Stimulated activated CD8-positive, alpha-beta memory T cell treated with anti-CD3 and anti-CD28 coated beads, Interleukin-4, amount 100 ng/mL, for 48 hours (primary cell): ENCODE results near the gene CAPN7.

Source experiments
- DNase-seq: peaks from one replicate; pipeline ENCODE4 v3.0.0-alpha.2; 2020

Gene CAPN7

GRCh38 chr3:15255215-15255614 lies 49.2 kb downstream of the CAPN7 start:
- DNase-seq = no peak

GRCh38 chr3:15256861-15257341 lies 50.9 kb downstream of the CAPN7 start:
- DNase-seq = no peak

DNA sequence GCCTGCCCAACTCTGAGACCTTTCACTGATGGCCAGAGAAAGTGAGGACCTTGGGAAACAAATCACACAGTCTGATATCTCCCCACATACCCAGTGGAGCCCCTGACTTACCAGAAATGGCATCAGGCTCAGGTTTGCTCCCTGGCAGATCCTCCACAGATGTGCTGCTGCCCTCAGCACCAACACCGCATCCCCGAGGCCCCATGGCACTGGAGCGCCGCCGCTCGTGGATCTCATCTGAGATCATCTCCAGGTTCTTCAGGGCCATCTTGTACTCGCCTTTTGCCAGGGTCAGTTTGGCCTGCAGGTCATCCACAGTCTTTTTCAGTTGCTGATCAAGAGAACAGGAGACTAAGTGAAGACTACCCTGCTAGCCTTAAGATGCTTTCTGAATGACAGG lies 52.7 kb downstream of the CAPN7 start:
- no peak for DNase-seq

GRCh38 chr3:15260531-15260930 lies 54.5 kb downstream of the CAPN7 start:
- no peak for DNase-seq

DNA sequence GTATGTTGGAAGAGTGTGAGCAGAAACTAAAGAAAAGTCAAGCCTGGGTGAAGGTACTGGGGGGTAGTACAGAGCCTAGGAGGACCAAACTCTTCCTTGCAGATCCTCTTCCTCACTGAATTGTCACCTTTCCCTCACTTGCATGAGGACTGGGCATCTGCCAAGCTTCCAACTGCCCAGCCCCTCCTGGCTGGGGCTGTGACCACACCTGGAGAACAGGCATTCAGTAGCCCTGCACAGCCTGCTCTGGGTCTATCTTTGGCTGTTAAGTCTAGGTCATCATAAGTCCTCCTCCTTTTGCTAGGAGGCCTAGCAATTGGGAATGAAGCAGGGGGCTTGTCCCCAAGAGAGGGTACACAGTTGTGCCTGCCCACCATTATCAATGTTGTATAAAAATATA lies 55.2 kb downstream of the CAPN7 start:
- no peak for DNase-seq

DNA sequence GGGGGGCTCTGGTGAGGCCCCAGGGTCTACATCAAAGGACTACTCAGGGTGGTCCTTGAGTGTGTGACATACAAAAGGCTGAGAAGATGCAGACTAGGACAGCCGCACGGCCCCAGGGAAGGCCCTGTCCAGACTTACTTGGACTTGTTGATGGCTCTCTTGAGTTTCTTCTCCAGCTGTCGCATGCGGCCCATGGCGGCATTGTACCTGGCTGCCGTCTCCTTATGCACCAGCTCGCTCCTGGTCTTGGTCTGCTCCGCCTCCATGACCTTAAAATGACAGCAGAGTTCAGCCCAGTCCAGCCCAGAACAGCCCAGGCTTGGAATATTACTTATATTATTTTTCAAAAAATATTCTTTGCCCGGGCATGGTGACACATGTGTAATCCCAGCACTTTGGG lies 56.0 kb downstream of the CAPN7 start:
- DNase-seq = no peak

- no peak for DNase-seq
These were observed 57.1 kb downstream of the CAPN7 start for GRCh38 chr3:15263120-15263519.

DNA sequence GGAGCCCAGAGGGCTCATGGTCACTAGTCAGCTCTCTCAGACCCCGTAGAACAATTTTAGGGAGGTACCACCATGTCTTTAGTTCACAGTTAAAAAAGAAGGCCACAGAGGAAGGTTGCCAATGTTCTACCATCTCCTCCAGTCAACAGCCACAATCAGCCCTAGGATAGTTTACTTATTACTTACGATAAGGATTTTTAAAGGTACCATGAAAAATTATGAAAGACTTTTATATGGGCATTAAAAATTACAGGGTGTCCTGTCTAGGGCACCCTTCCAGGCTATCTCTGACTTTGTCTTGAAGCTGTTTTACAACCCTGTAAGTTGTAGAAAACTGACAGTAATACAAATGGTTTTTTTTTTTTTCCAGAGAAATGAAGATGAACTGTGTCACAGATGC lies 57.9 kb downstream of the CAPN7 start:
- DNase-seq = no peak

DNA sequence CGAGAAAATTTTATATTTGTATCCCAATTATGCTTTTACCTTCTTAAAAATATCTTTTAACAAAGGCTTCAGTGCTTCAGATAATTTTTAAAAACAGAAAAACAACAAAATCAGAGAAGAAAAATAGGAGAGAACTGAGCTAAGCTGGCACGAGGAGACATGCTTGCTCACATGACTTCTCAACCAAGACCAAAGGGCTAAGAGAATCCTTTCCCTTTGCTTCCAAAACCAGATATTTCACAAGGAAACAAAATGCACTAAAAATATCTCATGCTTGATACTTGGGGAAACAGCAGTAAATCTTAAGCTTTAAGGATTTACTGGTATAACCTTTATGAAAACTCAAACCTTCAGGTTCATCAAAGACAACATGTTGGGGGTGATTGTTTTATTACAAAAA lies 58.4 kb downstream of the CAPN7 start:
- no peak for DNase-seq

DNA sequence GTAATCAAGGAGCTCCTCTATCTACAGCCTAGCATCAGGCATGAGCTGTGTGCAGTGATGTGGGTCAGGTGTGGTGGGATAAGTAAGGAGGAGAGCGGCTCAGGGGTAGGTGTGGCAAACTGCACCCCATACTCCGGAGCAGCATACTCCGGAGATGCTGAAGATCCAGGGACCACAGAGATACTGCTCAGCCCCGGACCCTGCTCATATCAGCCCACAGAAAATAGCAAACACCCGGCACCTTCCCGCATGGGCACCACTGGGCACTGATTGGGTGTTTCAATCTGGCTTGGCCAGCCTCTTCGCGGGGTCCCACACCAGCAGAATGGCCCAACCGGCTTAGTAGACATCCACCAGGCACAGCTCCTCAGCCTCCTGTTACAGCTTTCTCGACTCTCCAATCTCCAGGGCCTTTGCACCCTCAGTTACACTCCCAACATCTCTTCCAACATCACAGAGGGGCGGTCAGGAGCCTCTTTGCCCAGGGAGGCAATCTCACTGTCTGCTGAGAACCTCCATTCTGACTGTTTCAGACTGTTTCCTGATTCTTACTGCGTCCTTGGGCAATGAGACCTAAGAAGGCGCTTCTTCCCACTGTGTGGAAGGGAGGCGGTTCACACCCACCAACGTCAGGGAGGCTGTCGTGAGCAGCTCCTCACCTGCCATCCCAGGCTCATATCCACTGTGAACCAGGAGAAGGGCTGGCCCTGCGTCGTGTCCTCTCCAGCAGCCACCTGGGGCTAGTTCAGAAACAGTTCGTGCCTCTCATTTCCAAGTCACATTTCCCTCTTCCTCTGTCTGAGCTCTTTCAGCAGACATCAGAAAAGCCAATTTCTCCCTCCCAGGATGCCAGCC lies 59.8 kb downstream of the CAPN7 start:
- DNase-seq = no peak

GRCh38 chr3:15266510-15267376 lies 60.7 kb downstream of the CAPN7 start:
- no peak for DNase-seq

DNA sequence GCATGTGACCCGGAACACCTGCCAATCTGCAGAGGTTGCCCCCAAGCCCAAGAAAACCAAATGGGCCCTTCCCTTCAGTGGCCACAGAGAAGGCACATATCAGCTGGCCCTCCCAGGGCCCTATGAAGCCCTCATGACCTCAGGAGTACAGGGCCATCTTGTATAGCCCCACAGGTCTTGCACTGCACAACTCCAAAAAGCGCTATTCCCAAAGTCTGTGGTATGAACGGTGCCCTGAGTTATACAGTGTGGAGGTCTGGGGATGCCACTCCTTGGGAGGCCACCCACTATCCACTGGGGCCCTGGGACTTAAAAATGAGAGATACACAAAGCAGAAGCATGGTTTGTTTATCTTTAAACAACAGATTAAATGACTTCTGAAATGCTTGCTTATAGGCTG lies 61.5 kb downstream of the CAPN7 start:
- DNase-seq = no peak

DNA sequence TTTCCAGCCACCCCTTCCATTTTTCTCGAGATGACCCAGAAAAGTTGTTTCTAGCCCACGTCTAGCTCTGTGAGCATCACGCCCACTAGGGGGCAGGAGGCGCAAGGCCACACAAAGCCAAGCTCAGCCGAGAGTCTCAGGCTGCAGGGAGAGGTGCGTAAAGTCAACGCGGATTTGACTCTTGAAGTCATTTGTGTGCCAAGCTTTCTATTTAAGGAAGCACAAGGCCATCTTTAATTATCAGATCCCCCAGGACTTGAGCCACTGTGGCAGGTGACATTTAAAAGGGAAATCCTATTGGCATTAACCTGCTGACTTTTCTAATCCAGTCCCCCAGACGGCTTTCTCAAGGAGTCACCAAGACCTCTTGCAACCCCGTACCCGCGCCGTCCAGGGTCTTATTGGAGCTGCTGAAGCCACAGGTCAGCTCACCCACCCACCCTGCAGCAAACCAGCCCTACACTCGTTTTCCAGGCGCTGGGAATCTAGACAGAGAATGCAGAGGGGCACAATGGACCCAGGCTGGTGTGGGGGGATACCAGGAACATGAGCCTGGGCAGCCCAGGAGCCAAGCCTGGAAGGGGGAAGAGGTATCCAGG lies 62.1 kb downstream of the CAPN7 start:
- DNase-seq = peak; percentile 88

- DNase-seq = peak; percentile 87
These were observed 63.3 kb downstream of the CAPN7 start for GRCh38 chr3:15269091-15269989.

DNA sequence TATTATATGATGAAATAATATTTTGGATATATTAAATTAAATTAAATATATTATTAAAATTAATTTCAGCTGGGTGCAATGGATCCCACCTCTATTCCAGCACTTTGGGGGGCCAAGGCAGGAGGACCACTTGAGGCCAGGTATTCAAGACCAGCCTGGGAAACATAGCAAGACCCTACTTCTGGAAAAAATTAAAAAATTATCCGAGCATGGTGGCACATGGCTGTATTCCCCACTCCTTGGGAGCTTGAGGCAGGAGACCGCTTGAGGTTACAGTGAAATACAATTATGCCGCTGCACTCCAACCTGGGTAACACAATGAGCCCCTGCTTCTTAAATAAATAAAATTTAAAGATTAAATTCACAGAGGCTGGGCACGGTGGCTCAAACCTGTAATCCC lies 65.0 kb downstream of the CAPN7 start:
- peak; percentile 22 for DNase-seq

- peak; percentile 81 for DNase-seq
These were observed 65.8 kb downstream of the CAPN7 start for GRCh38 chr3:15271785-15272381.

GRCh38 chr3:15272426-15273196 lies 66.6 kb downstream of the CAPN7 start:
- DNase-seq = peak; percentile 26

DNA sequence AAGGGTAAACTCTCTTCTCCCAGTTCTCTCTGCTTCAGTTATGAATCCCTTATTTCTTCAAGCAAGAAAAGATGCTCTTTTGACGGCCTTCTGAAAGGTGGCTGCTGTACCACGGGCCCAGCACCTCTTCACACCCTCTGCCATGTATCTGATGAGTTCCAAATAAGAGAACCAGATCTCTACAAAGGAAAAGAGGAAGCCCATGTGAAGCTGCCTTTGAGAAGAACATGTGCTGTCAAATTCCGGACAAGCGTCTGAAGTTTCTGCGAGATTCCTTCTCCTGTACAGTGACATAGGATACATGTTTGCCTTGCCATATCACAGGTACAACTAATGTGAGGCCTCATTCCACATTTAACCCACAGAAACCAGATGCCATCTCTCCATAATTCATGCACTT lies 67.2 kb downstream of the CAPN7 start:
- DNase-seq = peak; percentile 19

GRCh38 chr3:15276028-15276724 lies 70.1 kb downstream of the CAPN7 start:
- no peak for DNase-seq

- DNase-seq = no peak
These were observed 71.9 kb downstream of the CAPN7 start for GRCh38 chr3:15277861-15278500.
